Prostate gland (tissue), 2 donors: ENCODE data around the gene CNTLN.

Source experiments
- CTCF ChIP-seq, 4 experiments: fragments of 200-600 bp in 2 of 4; fragments of 450-650 bp in 2 of 4; sonication (generic) in 2 of 4; IDR thresholded peaks; 1 replicate in 3 of 4; 2 replicates in 1 of 4; pipeline ENCODE4 v1.5.1; 2016 to 2019; ENCODE audit warnings: antibody characterized with exemption in 4 of 4, mild to moderate bottlenecking in 2 of 4, moderate library complexity in 2 of 4
- POLR2A ChIP-seq: fragments of 450-650 bp; IDR thresholded peaks from one replicate; pipeline ENCODE4 v1.6.1; 2016; ENCODE audit warnings: antibody characterized with exemption, mild to moderate bottlenecking
- POLR2AphosphoS5 ChIP-seq: sonication (generic); formaldehyde crosslinking; IDR thresholded peaks from one replicate; pipeline ENCODE4 v1.6.1; 2017; ENCODE audit warnings: antibody characterized with exemption

GRCh38 chr9:17131494-17131893, 3.3 kb upstream of the CNTLN start:
- no peak for TF ChIP-seq CTCF (IDR thresholded peaks at IDR 0.05)
- no peak for TF ChIP-seq POLR2A
- TF ChIP-seq POLR2AphosphoS5 = no peak
